HepG2 (cell line): ENCODE results near the gene TMEM255B. TPM values are rescaled to one million over a fixed set of nuclear protein-coding genes. Genes with fewer than 3 reads are reported as not detected.

Source experiments
- ATAC-seq: fragments of 200-7000 bp; cut with Tn5 transposase; 3 replicates; pipeline ENCODE4 v1.9.1; 2020; ENCODE audit warnings: mild to moderate bottlenecking, moderate library complexity
- BruUV-seq: library from RNA; stranded (reverse); fragments of 400-500 nt; replicated peaks from 2 replicates; lab custom pipeline; 2021; lab: Mats Ljungman, UMichigan
- CTCF ChIA-PET: fragments of 300-600 bp; formaldehyde crosslinking; extraction: SDS; loops from one replicate; lab custom pipeline; 2021; ENCODE audit warnings: low total read pairs, inconsistent platforms, low intra/inter-chr PET ratio; lab: Yijun Ruan, JAX
- POLR2A ChIA-PET: fragments of 350-600 bp; sonication (Branson Sonifier 250); formaldehyde crosslinking; loops from one replicate; lab custom pipeline; 2020; ENCODE audit warnings: antibody characterized with exemption, inconsistent platforms; lab: Yijun Ruan, JAX
- DNase-seq: peaks from one replicate; pipeline ENCODE4 v3.0.0-alpha.2; 2015; ENCODE audit warnings: low spot score
- FAIRE-seq: peaks from 3 replicates; lab custom pipeline; 2011; peaks lifted over from hg19 to GRCh38; lab: Jason Lieb, UNC
- H2AFZ ChIP-seq: one replicate; pipeline ENCODE4 v1.6.1; 2011; ENCODE audit warnings: low read length, inconsistent platforms
- H3K27ac ChIP-seq: fragments of 300-600 bp; 3 replicates; pipeline ENCODE4 v1.8.0; 2011; ENCODE audit warnings: mixed run types, mild to moderate bottlenecking, mixed read lengths, low read length, inconsistent platforms; ENCODE audit not compliant: insufficient read depth; ENCODE audit errors: extremely low read length
- H3K27me3 ChIP-seq, 2 experiments: fragments of 200-600 bp in 1 of 2; 2 replicates in 1 of 2; 3 replicates in 1 of 2; pipeline versions ENCODE4 v1.6.0 to v1.8.0; 2011; ENCODE audit warnings: low read length in 2 of 2, mild to moderate bottlenecking in 2 of 2, moderate library complexity in 2 of 2, inconsistent platforms in 1 of 2; ENCODE audit not compliant: insufficient read depth in 2 of 2, control insufficient read depth in 1 of 2
- H3K36me3 ChIP-seq, 2 experiments: fragments of 200-600 bp in 1 of 2; replicated peaks in 1 of 2; 2 replicates in 1 of 2; 3 replicates in 1 of 2; pipeline versions ENCODE4 v1.5.1 to v1.8.0; 2011; ENCODE audit warnings: low read length in 2 of 2, inconsistent platforms in 1 of 2; ENCODE audit not compliant: insufficient read depth in 2 of 2, control insufficient read depth in 1 of 2
- H3K4me1 ChIP-seq: 2 replicates; pipeline ENCODE4 v1.5.1; 2012; ENCODE audit warnings: low read length, inconsistent platforms; ENCODE audit not compliant: insufficient read depth
- H3K4me2 ChIP-seq: 2 replicates; pipeline ENCODE4 v1.6.0; 2011; ENCODE audit warnings: low read depth, low read length, inconsistent platforms
- H3K4me3 ChIP-seq, 3 experiments: fragments of 200-600 bp in 1 of 3; sonication (generic), shearing (Covaris generic) in 1 of 3; replicated peaks in 1 of 3; 2 replicates each; pipeline ENCODE4 v1.5.1; 2011 to 2016; ENCODE audit warnings: low read length in 3 of 3, inconsistent platforms in 2 of 3, low read depth in 2 of 3, mild to moderate bottlenecking in 2 of 3, control low read depth in 1 of 3, mixed read lengths in 1 of 3; ENCODE audit not compliant: insufficient read depth in 1 of 3
- H3K79me2 ChIP-seq: one replicate; pipeline ENCODE4 v1.6.1; 2011; ENCODE audit warnings: low read length, inconsistent platforms; ENCODE audit not compliant: insufficient read depth
- H3K9ac ChIP-seq: 2 replicates; pipeline ENCODE4 v1.6.0; 2011; ENCODE audit warnings: mild to moderate bottlenecking, low read depth, low read length, inconsistent platforms; ENCODE audit not compliant: insufficient read depth
- H3K9me3 ChIP-seq: 2 replicates; pipeline ENCODE4 v1.5.1; 2012; ENCODE audit warnings: mild to moderate bottlenecking, low read length
- H4K20me1 ChIP-seq: 2 replicates; pipeline ENCODE4 v1.6.0; 2011; ENCODE audit warnings: inconsistent platforms, mild to moderate bottlenecking, low read length, moderate library complexity; ENCODE audit not compliant: insufficient read depth
- CEBPZ ChIP-seq: IDR thresholded peaks from 2 replicates; pipeline ENCODE4 v1.6.1; 2012; ENCODE audit warnings: low read length, improper control_type of control experiment
- DZIP1 ChIP-seq: sonication (generic); formaldehyde crosslinking; IDR thresholded peaks from 2 replicates; pipeline ENCODE4 v1.5.0; 2020; ENCODE audit warnings: mild to moderate bottlenecking, missing genetic modification reagents
- ELF3 ChIP-seq: IDR thresholded peaks from 2 replicates; pipeline ENCODE4 v1.6.1; 2016; ENCODE audit warnings: missing genetic modification reagents, missing compliant biosample characterization
- ETV5 ChIP-seq: IDR thresholded peaks from 2 replicates; pipeline ENCODE4 v1.6.1; 2018; ENCODE audit warnings: missing biosample characterization, missing genetic modification reagents, inconsistent platforms, borderline replicate concordance
- HNF4G ChIP-seq, 2 experiments: sonication (generic) in 1 of 2; formaldehyde crosslinking in 1 of 2; IDR thresholded peaks; 2 replicates each; pipeline versions ENCODE4 v1.4.0 to v1.6.1; 2011 to 2020; ENCODE audit warnings: borderline replicate concordance in 2 of 2, low read depth in 2 of 2, mild to moderate bottlenecking in 2 of 2, low read length in 1 of 2, missing genetic modification reagents in 1 of 2, moderate library complexity in 1 of 2
- HOXA3 ChIP-seq: sonication (generic); formaldehyde crosslinking; IDR thresholded peaks from 2 replicates; pipeline ENCODE4 v1.5.0; 2020; ENCODE audit warnings: missing genetic modification reagents
- HOXD1 ChIP-seq: sonication (generic); formaldehyde crosslinking; IDR thresholded peaks from 2 replicates; pipeline ENCODE4 v1.5.0; 2020; ENCODE audit warnings: missing genetic modification reagents
- ZNF207 ChIP-seq: fragments of 450-650 bp; IDR thresholded peaks from 2 replicates; pipeline ENCODE4 v1.6.1; 2016; ENCODE audit warnings: antibody characterized with exemption, borderline replicate concordance
- ZNF24 ChIP-seq: fragments of 450-650 bp; IDR thresholded peaks from 2 replicates; pipeline ENCODE4 v1.6.1; 2017; ENCODE audit warnings: antibody characterized with exemption, mild to moderate bottlenecking
- ZNF367 ChIP-seq: sonication (generic); formaldehyde crosslinking; IDR thresholded peaks from 2 replicates; pipeline ENCODE4 v1.4.0; 2020; ENCODE audit warnings: missing genetic modification reagents, borderline replicate concordance
- WGBS: methylation state at CpG from one replicate; pipeline ENCODE4 v1.1.6; 2017; ENCODE audit warnings: low lambda C conversion rate; 5-methylcytosine and 5-hydroxymethylcytosine counted together
- in situ Hi-C: cut with HindIII; loops from 2 replicates; pipeline ENCODE4 v1.10.0; 2017; ENCODE audit warnings: low pct_unique_long_range_greater_than_20kb; ENCODE audit not compliant: extremely low pct_ligation_motif_present
- intact Hi-C: fragments of 100-400 bp; cut with micrococcal nuclease; formaldehyde crosslinking; loops from one replicate; pipeline ENCODE4 v1.10.0; 2022; ENCODE audit not compliant: unreplicated experiment
- polyA plus RNA-seq, 8 experiments: library from polyadenylated mRNA; depleted of rRNA in 3 of 8; stranded (reverse) in 7 of 8; unstranded in 1 of 8; fragments of >200 nt; fragmentation: Illumina TruSeq in 4 of 8; extraction: Trizol in 4 of 8; gene quantifications; 2 replicates each; pipeline versions ENCODE4 v1.2.1 to v1.2.3, GENCODE V29; 2011 to 2016; ENCODE audit warnings: low read depth in 4 of 8, missing spikeins in 1 of 8, mixed read lengths in 1 of 8; ENCODE audit not compliant: insufficient read depth in 1 of 8
- total RNA-seq, 5 experiments: library from RNA; depleted of rRNA; stranded (reverse); fragments of >200 nt; fragmentation: Illumina TruSeq; extraction: Trizol; gene quantifications; 2 replicates each; pipeline ENCODE4 v1.2.3, GENCODE V29; 2016; ENCODE audit warnings: low read depth in 1 of 5

TMEM255B gene
- total and polyA plus RNA-seq, 2 of the 13 experiments (the other 11 are each of a cell fraction or from before 2014, with no cell fraction given), result not detected

- Histone ChIP-seq H3K4me1 (peaks cover 53% of the 10 kb centered on the region), H3K27me3 (no peaks in the 10 kb centered on the region; a peak in 1 of 5 replicates), H3K79me2 (no peaks in the 10 kb centered on the region), H2AFZ (no peak overlapping the region), H3K27ac (no peak overlapping the region), H3K36me3 (no peaks in the 10 kb centered on the region), H3K4me2 (no peak overlapping the region), H3K9me3 (no peaks in the 10 kb centered on the region), H3K9ac (no peak overlapping the region), H3K4me3 (no peak overlapping the region), H4K20me1 (no peaks in the 10 kb centered on the region)
- intact Hi-C loops (no loop called here), in situ Hi-C loops (no loop called here)
- TF ChIP-seq HOXA3 (CRISPR knock-in tag), result no peak
- TF ChIP-seq CEBPZ, result no peak
- DNase-seq, result no peak
- no peak for FAIRE-seq
- ChIA-PET CTCF (no interaction called here), POLR2A (no interaction called here)
- 80% methylated on average over 7 of the region's 22 CpGs for WGBS
- ATAC-seq, result no peak
- BruUV-seq, result no TSS peak
These were observed 19.3 kb upstream of the TMEM255B start for GRCh38 chr13:113739527-113740285.

- no peaks in the 10 kb centered on the region for H3K36me3 ChIP-seq
- no peak overlapping the region for H3K4me2 ChIP-seq
- intact Hi-C loops, result no loop called here
- ChIA-PET CTCF (no interaction called here), POLR2A (no interaction called here)
- 39% methylated on average over 9 of the region's 9 CpGs for WGBS
- H3K4me3 ChIP-seq, result no peak overlapping the region
- peaks cover 58% of the 10 kb centered on the region for H3K4me1 ChIP-seq
- FAIRE-seq (no peak), DNase-seq (no peak), ATAC-seq (no peak)
- no peak overlapping the region for H2AFZ ChIP-seq
- no peaks in the 10 kb centered on the region; a peak in 1 of 5 replicates for H3K27me3 ChIP-seq
- in situ Hi-C loops, result no loop called here
- H3K27ac ChIP-seq, result no peak overlapping the region
- H3K79me2 ChIP-seq, result no peaks in the 10 kb centered on the region
- H3K9me3 ChIP-seq, result no peaks in the 10 kb centered on the region
- no TSS peak for BruUV-seq
- no peak overlapping the region for H3K9ac ChIP-seq
- H4K20me1 ChIP-seq, result no peaks in the 10 kb centered on the region
- no peak for TF ChIP-seq ELF3 (CRISPR knock-in tag)
- no peak for TF ChIP-seq HNF4G (IDR thresholded peaks at IDR 0.05; ENCODE audit: borderline replicate concordance, low read depth, low read length)
- no peak for TF ChIP-seq HNF4G (CRISPR knock-in tag; IDR thresholded peaks at IDR 0.05; ENCODE audit: borderline replicate concordance, low read depth)
- TF ChIP-seq DZIP1, result no peak
- no peak for TF ChIP-seq ETV5
- no peak for TF ChIP-seq ZNF207
- TF ChIP-seq HOXD1, result no peak
- TF ChIP-seq ZNF367, result no peak
- no peak for TF ChIP-seq ZNF24
These were observed 18.8 kb upstream of the TMEM255B start for GRCh38 chr13:113740286-113740556.
